GM18909 (cell line): ENCODE results near the gene METTL24.
"Not testable (repeated sequence)": the region's sequence is repeated elsewhere in the genome, so short reads cannot be mapped to it uniquely, and the experiment has no call there.

Source experiments
- ATAC-seq: cut with Tn5 transposase; IDR thresholded peaks from one replicate; pipeline ENCODE4 v1.9.1; 2021; ENCODE audit warnings: mild to moderate bottlenecking; ENCODE audit not compliant: unreplicated experiment, poor library complexity

The METTL24 gene

GRCh38 chr6:110319381-110319780 is 38.8 kb downstream of the METTL24 start:
- no peak for ATAC-seq

GRCh38 chr6:110318971-110319370 is 39.2 kb downstream of the METTL24 start:
- ATAC-seq: no peak

GRCh38 chr6:110317646-110318045 is 40.5 kb downstream of the METTL24 start:
- no peak for ATAC-seq

DNA sequence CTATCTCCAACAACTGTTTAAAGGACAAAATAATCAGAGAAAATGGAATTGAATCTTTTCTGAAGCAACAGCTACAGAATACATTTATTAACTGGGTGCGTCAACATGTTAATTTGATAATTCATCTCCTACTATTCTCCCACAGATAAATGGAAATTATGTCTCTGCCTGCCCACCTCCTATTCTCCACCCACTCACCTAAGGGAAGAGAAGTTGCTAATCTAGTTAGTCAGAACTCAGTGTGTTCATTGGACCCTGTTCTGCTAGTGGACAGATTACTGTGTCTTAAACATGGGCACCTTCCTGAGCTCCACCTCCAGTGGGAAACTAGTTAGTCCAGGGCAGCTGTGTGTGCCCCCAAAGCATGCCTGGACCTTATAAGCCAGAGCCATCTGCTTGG is 41.0 kb downstream of the METTL24 start:
- ATAC-seq: no peak

DNA sequence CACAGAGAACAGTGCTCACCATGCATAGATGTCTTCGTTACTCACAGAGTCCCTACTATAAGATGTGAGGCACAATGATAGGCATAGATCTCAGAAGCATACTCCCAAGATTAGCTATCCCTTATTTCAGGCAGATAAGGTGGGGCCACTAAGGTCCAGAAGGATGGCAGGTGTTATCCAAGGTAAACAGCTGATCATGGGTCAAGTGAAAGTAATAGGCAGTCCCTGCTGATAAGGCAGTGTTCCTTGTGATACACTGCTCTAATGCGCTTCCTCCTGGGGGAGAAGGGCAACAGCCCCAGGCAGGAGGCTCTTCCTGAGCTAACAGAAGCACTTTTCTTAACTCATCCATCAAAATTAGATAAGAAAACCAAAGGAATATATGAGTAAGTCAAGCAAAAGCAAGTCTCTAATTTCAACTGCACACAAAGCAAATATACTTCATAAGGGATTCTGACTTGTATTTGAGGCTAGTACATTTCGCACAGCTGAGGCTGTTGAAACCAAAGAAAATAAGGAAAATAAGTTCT is 42.2 kb downstream of the METTL24 start:
- ATAC-seq: no peak

GRCh38 chr6:110315207-110315868 is 42.8 kb downstream of the METTL24 start:
- no peak for ATAC-seq

DNA sequence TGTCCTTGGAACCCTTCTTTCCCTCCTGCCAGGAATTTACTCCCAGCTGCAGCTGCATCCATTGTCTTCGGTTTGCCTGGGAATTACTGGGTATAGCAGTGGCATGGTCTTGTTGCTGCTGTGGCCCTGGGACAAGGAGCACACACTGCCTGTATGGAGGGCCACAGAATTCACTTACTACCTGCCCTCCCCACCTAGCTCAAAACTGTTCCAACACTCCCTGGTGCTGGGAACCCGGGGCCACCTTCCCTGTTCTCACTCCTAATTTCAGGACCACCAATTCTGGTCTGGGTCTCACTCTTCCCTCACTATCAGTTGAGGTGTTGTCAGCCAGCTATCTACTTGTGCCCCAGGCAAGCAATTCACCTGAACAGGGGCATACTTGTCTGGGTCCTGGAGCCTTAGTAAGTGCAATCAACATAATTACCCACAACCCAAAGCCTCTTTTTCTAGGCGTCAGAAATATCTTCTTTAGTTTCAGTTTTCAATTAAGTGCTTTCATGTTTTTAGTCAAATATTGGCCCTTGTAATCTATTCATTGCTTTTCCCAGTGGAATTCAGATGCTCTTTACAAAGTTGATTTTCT is 47.2 kb downstream of the METTL24 start:
- no peak for ATAC-seq

- not testable (repeated sequence) for ATAC-seq
Observed at GRCh38 chr6:110309432-110309831, 48.7 kb downstream of the METTL24 start.

DNA sequence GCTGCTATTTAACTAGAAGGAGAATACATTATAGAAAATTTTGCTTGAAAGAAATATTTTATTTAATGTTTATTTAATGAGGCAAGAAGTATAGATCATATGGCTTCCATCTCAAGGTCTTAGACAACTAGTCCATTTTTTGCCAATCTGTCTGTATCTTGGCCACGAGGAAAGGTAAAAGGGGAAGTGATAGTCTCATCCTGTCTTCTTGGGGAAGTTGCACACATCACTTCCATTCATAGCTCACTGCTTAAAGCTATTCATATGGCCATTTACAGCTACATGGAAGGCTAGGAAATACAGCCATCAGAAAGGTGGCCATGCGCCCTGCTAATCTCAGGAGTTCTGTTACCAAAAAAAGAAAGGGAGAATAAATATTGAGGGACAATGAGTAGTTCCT is 50.8 kb downstream of the METTL24 start:
- no peak for ATAC-seq

GRCh38 chr6:110305832-110306231 is 52.3 kb downstream of the METTL24 start:
- ATAC-seq: not testable (repeated sequence)

DNA sequence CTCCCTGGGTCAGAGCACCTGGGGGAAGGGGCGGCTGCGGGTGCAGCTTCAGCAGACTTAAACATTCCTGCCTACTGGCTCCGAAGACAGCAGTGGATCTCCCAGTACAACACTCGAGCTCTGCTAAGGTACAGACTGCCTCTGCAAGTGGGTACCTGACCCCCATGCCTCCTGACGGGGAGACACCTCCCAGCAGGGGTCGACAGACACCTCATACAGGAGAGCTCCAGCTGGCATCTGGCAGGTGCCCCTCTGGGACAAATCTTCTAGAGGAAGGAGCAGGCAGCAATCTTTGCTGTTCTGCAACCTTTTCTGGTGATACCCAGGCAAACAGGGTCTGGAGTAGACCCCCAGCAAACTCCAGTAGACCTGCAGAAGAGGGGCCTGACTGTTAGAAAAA is 54.5 kb downstream of the METTL24 start:
- ATAC-seq: not testable (repeated sequence)

GRCh38 chr6:110298916-110299315 is 59.2 kb downstream of the METTL24 start:
- ATAC-seq: no peak

DNA sequence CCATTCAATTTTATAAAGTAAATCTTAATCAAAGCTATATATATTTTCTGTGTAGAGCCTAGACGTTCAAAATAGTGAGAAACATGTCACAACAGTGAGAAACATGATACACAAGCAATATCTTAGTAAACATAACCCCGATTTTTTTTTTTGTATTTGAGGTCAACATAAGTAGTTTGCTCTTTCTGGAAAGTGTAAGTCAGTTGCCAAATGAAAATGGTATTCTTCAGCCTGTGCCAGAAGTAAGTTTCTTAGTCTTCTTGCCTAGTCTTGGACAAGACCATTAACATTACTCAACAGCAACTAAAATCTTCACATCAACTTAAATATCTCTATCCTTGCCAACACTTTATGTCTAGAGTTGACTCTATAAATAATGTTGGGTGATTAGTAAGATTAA is 59.7 kb downstream of the METTL24 start:
- ATAC-seq: no peak

DNA sequence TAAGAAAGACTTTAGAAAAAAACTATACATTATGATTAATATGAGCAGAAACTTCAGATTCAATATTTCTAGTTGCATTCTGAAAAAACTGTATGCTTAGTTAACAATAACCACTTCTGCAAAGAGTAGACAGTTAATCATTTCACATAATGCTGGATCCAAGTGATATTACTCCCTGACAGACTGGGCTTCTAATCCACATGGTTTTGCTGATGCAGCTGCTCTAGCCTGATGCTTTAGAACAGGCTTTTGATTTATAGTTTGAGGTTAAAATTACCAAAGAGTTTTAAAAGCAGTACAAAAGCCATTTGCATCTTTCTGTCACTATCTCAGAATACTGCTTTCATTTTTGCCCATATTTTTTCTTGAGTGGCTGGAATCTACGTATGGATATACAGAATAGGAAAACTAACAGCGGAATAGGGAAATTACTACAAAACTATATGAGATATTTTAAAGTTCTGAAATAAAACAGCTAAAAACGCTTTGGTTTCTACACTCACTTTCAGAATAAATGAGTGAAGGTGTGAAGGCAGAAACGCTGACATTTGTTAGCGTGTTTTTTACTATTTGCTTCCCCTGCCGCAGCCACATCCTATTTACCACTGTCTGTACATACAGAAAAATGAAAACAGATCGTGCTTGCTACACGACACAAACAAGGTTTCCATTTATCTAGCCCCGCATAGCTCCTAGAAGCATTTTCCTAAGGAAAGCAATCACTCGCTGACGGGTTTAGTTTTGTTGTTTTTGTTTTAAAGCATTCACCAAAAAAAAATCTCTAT is 61.7 kb downstream of the METTL24 start:
- ATAC-seq: no peak

DNA sequence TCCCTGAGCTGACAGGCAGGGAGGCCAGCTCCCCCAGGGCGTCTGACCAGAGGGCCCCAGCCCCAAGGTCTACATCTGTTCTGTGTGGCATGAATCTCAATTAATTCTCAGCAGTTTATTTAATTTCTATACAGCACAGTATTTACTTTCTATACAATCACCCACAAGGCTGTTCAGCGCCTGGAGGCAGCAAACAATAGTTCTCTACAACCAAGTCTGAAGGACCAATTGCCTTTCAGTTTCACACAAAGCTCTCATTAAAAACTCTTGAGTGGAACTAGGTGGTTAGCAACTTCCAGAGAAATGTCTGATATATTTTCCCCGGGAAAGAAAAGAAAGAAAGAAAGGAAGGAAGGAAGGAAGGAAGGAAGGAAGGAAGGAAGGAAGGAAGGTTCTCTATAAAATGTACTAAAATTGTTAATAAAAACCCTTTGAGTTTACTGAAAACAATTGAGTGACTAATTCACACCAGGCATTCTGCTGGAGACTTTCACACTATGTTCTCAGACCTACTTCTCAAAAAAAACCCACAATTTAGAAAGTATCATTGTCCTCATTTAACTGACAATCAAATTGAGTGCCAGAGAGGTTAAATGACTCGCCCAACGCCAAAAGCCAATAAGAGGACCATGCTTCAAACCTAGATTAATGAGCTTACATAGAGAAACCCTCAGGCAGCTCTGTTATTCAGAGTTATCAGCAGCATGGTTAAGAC is 62.5 kb downstream of the METTL24 start:
- no peak for ATAC-seq

DNA sequence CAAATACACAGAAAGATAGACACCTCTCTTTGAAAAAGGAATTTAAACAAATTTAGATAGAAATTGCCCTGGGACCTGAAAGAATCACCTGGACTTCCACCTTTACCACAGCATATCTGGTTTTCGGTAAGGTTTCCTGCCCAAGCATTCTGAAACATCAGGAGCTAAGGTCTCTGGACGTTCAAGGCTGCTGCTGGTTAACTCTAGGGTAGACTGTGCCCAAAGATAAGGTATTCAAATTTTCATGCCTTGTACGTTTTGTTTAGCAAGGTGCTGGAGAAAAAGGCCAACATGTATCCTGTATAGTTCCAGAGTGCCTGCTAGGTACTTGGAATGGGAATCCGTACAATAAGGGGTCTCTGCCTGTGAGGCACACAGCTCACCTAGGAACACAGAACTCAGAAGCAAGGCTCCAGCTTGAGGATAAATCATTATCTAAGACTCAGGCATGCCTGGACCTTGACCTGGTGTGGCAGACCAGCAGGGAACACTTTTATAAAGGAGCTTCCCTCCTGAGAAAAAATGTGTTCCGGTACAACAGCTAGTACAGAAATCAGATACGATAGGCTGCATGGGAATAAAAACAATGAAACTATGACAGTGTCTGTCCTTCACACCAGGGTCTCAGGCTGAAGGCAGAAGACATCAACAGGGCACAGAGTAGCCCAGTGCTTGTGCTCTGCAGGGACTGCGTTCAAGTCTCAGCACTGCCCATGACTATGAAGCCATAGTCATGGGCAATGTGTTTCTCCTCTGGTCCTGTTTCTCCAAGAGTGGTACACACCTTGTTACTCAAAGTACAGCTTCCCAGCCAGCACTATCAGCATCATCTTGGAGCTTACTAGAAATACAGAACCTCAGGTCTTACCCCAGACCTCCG is 70.4 kb downstream of the METTL24 start:
- no peak for ATAC-seq

- no peak for ATAC-seq
Observed at GRCh38 chr6:110285306-110286060, 72.7 kb downstream of the METTL24 start.

DNA sequence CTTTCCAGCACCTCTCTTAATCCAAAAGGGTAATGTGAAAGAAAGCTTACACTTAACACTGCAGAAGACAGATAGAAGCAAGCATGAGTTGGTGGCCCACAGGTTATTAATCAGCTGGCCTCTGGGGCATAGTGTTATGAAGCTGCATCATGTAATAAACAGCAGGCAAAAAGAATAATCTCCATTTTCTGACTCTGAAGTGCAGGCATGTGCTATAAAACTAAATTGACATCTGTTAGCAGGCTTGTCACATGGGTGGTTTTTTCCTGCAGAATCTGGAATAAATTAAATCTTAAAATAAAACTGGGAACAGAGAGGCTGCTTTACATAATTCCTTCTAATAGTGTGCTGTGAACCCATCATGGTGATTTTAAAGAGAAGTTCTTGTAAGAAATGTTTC is 73.3 kb downstream of the METTL24 start:
- ATAC-seq: no peak

DNA sequence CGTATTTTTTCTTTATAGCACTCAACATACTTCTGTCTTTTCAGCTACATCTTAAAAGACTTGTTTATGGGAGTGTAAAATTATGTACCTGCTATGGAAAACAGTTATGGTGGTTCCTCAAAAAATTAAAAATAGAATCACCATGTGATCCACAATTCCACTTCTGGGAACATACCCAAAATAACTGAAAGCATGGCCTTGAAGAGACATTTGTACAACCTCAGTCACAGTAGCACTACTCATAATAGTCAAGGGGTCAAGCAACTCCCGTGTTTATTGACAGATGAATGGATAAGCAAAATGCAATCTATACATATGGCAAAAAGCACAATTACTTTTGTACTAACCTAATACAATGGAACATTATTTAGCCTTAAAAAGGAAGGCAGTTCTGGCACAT is 74.5 kb downstream of the METTL24 start:
- ATAC-seq: no peak
